CD8-positive, alpha-beta memory T cell (primary cell): ENCODE data around the gene NXNL2. TPM values are rescaled to one million over a fixed set of nuclear protein-coding genes. Genes with fewer than 3 reads are reported as not detected.
A peak's percentile ranks its signal among the peaks of the same experiment; 100 is the strongest.

Source experiments
- CTCF ChIA-PET: fragments of 350-600 bp; sonication (Branson Sonifier 250); formaldehyde crosslinking; loops from one replicate; lab custom pipeline; 2021; ENCODE audit warnings: antibody characterized with exemption; lab: Charles Lee
- POLR2A ChIA-PET: fragments of 350-600 bp; sonication (Branson Sonifier 250); formaldehyde crosslinking; loops from one replicate; lab custom pipeline; 2021; ENCODE audit warnings: antibody characterized with exemption; lab: Charles Lee
- DNase-seq, 5 donors: peaks; one replicate each; pipeline versions ENCODE4 v3.0.0 to v3.0.0-alpha.2; 2020 to 2022; ENCODE audit warnings: mixed read lengths in 1 of 5
- H3K27ac ChIP-seq: one replicate; pipeline ENCODE4 v1.7.0; 2013; ENCODE audit warnings: low read depth, mild to moderate bottlenecking, low read length, moderate library complexity
- H3K27me3 ChIP-seq: 2 replicates; pipeline ENCODE4 v1.7.0; 2013; ENCODE audit warnings: low read length, mild to moderate bottlenecking; ENCODE audit not compliant: insufficient read depth, poor library complexity, severe bottlenecking
- H3K36me3 ChIP-seq: 2 replicates; pipeline ENCODE4 v1.7.0; 2013; ENCODE audit warnings: mild to moderate bottlenecking, low read length, moderate library complexity; ENCODE audit not compliant: insufficient read depth
- H3K4me1 ChIP-seq: 2 replicates; pipeline ENCODE4 v1.7.0; 2013; ENCODE audit warnings: mild to moderate bottlenecking, low read length, moderate library complexity; ENCODE audit not compliant: insufficient read depth
- H3K4me3 ChIP-seq: 2 replicates; pipeline ENCODE4 v1.7.0; 2013; ENCODE audit warnings: mild to moderate bottlenecking, low read length
- H3K9me3 ChIP-seq: 2 replicates; pipeline ENCODE4 v1.7.0; 2013; ENCODE audit warnings: mild to moderate bottlenecking, low read length
- H3K27ac Mint-ChIP-seq, 8 donors: one replicate each; pipeline ENCODE4 v1.8.0; 2020 to 2021; ENCODE audit warnings: mixed read lengths in 8 of 8, mild to moderate bottlenecking in 6 of 8, inconsistent platforms in 3 of 8, moderate library complexity in 3 of 8
- H3K27me3 Mint-ChIP-seq, 2 donors: one replicate each; pipeline ENCODE4 v1.8.0; 2020 to 2021; ENCODE audit warnings: mixed read lengths in 2 of 2, mild to moderate bottlenecking in 1 of 2, moderate library complexity in 1 of 2
- H3K36me3 Mint-ChIP-seq, 3 donors: one replicate each; pipeline ENCODE4 v1.8.0; 2020 to 2021; ENCODE audit warnings: mixed read lengths in 3 of 3, inconsistent platforms in 1 of 3, mild to moderate bottlenecking in 1 of 3
- H3K4me1 Mint-ChIP-seq, 3 donors: one replicate each; pipeline ENCODE4 v1.8.0; 2020 to 2021; ENCODE audit warnings: mixed read lengths in 3 of 3, inconsistent platforms in 1 of 3, mild to moderate bottlenecking in 1 of 3
- H3K4me3 Mint-ChIP-seq, 7 donors: one replicate each; pipeline ENCODE4 v1.8.0; 2020 to 2021; ENCODE audit warnings: mixed read lengths in 7 of 7, mild to moderate bottlenecking in 6 of 7, moderate library complexity in 4 of 7, inconsistent platforms in 2 of 7
- H3K9me3 Mint-ChIP-seq, 5 donors: one replicate each; pipeline ENCODE4 v1.8.0; 2020 to 2022; ENCODE audit warnings: mixed read lengths in 5 of 5, mild to moderate bottlenecking in 3 of 5, moderate library complexity in 2 of 5, inconsistent platforms in 1 of 5
- polyA plus RNA-seq: library from polyadenylated mRNA; unstranded; fragments of 300-500 nt; fragmentation: Illumina TruSeq; gene quantifications from one replicate; pipeline ENCODE4 v1.2.3, GENCODE V29; 2021
- total RNA-seq, 2 experiments: library from RNA; stranded (reverse); gene quantifications; one replicate each; pipeline ENCODE4 v1.2.3, GENCODE V29; 2021

NXNL2 gene
- total and polyA plus RNA-seq, 3 experiments from 2014 or later = not detected

GRCh38 chr9:88524911-88525310 is 10.1 kb upstream of the NXNL2 start:
- Histone ChIP-seq H3K9me3 (no peaks in the 10 kb centered on the region), H3K4me1 (no peaks in the 10 kb centered on the region), H3K27me3 (no peaks in the 10 kb centered on the region), H3K36me3 (no peaks in the 10 kb centered on the region), H3K4me3 (no peak overlapping the region), H3K27ac (no peak overlapping the region)
- CTCF ChIA-PET = no interaction called here
- no peak overlapping the region for H3K4me3 Mint-ChIP-seq
- peaks cover 12 to 34% of the 10 kb centered on the region in 2 donors for H3K27me3 Mint-ChIP-seq
- no peaks in the 10 kb centered on the region for H3K36me3 Mint-ChIP-seq
- H3K4me1 Mint-ChIP-seq = no peaks in the 10 kb centered on the region
- POLR2A ChIA-PET = no interaction called here
- no peak for DNase-seq
- H3K9me3 Mint-ChIP-seq = no peaks in the 10 kb centered on the region
- no peak overlapping the region for H3K27ac Mint-ChIP-seq

DNA sequence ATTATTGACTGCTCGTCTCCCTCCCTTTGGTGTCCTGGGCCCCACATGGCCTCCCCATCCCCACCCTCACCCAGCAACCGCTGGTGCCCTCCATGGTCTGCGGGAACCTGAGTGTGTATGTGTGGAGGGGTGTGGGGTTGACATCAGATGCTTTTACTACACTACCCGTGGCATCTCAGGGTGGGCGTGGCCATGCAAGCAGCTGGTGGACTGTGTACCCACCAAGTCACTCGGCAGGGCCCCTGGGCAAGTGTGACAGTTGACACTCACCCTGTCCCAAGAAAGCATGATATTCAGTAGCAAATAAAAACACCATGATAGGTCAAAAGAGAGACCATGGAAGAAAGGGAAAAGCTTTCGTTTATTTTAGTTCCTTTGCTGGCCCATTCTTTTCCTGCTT is 7.4 kb upstream of the NXNL2 start:
- Mint-ChIP-seq H3K36me3 (no peaks in the 10 kb centered on the region), H3K4me1 (no peaks in the 10 kb centered on the region), H3K27ac (peak overlapping the region in 1 of 8 donors; percentile 28), H3K9me3 (no peaks in the 10 kb centered on the region), H3K27me3 (peaks cover 17 to 43% of the 10 kb centered on the region in 2 donors), H3K4me3 (no peak overlapping the region)
- no peak for DNase-seq
- ChIA-PET CTCF (no interaction called here), POLR2A (no interaction called here)
- no peak overlapping the region for H3K4me3 ChIP-seq
- no peaks in the 10 kb centered on the region for H3K36me3 ChIP-seq
- no peaks in the 10 kb centered on the region for H3K27me3 ChIP-seq
- no peak overlapping the region for H3K27ac ChIP-seq
- H3K4me1 ChIP-seq = no peaks in the 10 kb centered on the region
- H3K9me3 ChIP-seq = no peaks in the 10 kb centered on the region

GRCh38 chr9:88528080-88528790 is 6.7 kb upstream of the NXNL2 start:
- Histone ChIP-seq H3K9me3 (no peaks in the 10 kb centered on the region), H3K4me1 (no peaks in the 10 kb centered on the region), H3K4me3 (no peak overlapping the region), H3K36me3 (no peaks in the 10 kb centered on the region), H3K27ac (no peak overlapping the region), H3K27me3 (no peaks in the 10 kb centered on the region)
- Mint-ChIP-seq H3K4me1 (peaks cover 1 to 6% (median 4%) of the 10 kb centered on the region in 3 donors), H3K36me3 (no peaks in the 10 kb centered on the region), H3K4me3 (no peak overlapping the region), H3K27ac (no peak overlapping the region), H3K27me3 (peaks cover 23 to 49% of the 10 kb centered on the region in 2 donors), H3K9me3 (peaks cover 0 to 1% (median 0%) of the 10 kb centered on the region in 5 donors)
- CTCF ChIA-PET = no interaction called here
- DNase-seq = no peak
- POLR2A ChIA-PET = no interaction called here

DNA sequence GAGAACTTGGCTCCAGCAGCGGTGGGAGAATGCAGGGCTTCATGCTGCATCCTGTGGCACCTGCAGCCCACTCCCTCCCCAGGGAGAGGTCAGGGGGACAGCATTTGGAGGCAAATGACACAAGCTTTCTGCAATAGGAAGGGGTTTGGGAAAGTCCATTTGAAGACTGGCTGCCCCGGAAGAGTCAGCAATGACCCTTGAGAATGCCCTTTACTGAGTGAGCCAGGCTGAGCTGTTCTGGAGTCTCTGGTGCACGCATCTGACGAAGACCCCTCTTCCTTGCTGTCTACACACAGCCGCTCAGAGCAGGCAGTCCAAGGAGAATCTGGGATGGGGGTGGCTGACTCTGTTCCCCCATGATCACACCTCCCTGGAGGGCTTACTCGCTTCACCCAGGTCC is 5.5 kb upstream of the NXNL2 start:
- H3K4me1 ChIP-seq = no peaks in the 10 kb centered on the region
- H3K27ac ChIP-seq = no peak overlapping the region
- H3K36me3 Mint-ChIP-seq = no peaks in the 10 kb centered on the region
- H3K9me3 ChIP-seq = no peaks in the 10 kb centered on the region
- no peaks in the 10 kb centered on the region for H3K36me3 ChIP-seq
- H3K4me3 Mint-ChIP-seq = no peak overlapping the region
- H3K9me3 Mint-ChIP-seq = peaks cover 0 to 2% (median 0%) of the 10 kb centered on the region in 5 donors
- peaks cover 8 to 12% (median 8%) of the 10 kb centered on the region in 3 donors for H3K4me1 Mint-ChIP-seq
- H3K4me3 ChIP-seq = no peak overlapping the region
- peaks cover 29 to 56% of the 10 kb centered on the region in 2 donors for H3K27me3 Mint-ChIP-seq
- no peak overlapping the region for H3K27ac Mint-ChIP-seq
- ChIA-PET POLR2A (no interaction called here), CTCF (no interaction called here)
- no peaks in the 10 kb centered on the region for H3K27me3 ChIP-seq
- no peak for DNase-seq

GRCh38 chr9:88530051-88530450 is 4.9 kb upstream of the NXNL2 start:
- H3K27ac ChIP-seq = no peak overlapping the region
- no peaks in the 10 kb centered on the region for H3K4me1 ChIP-seq
- no peaks in the 10 kb centered on the region for H3K36me3 Mint-ChIP-seq
- H3K9me3 Mint-ChIP-seq = peaks cover 0 to 2% (median 0%) of the 10 kb centered on the region in 5 donors
- H3K27ac Mint-ChIP-seq = no peak overlapping the region
- no peaks in the 10 kb centered on the region for H3K27me3 ChIP-seq
- ChIA-PET CTCF (no interaction called here), POLR2A (no interaction called here)
- H3K4me1 Mint-ChIP-seq = peaks cover 8 to 12% (median 8%) of the 10 kb centered on the region in 3 donors
- no peaks in the 10 kb centered on the region for H3K36me3 ChIP-seq
- peaks cover 29 to 55% of the 10 kb centered on the region in 2 donors for H3K27me3 Mint-ChIP-seq
- no peak overlapping the region for H3K4me3 ChIP-seq
- no peaks in the 10 kb centered on the region for H3K9me3 ChIP-seq
- no peak overlapping the region for H3K4me3 Mint-ChIP-seq
- no peak for DNase-seq

- ChIA-PET CTCF (no interaction called here), POLR2A (no interaction called here)
Observed at GRCh38 chr9:88531920-88532698, 2.9 kb upstream of the NXNL2 start.

DNA sequence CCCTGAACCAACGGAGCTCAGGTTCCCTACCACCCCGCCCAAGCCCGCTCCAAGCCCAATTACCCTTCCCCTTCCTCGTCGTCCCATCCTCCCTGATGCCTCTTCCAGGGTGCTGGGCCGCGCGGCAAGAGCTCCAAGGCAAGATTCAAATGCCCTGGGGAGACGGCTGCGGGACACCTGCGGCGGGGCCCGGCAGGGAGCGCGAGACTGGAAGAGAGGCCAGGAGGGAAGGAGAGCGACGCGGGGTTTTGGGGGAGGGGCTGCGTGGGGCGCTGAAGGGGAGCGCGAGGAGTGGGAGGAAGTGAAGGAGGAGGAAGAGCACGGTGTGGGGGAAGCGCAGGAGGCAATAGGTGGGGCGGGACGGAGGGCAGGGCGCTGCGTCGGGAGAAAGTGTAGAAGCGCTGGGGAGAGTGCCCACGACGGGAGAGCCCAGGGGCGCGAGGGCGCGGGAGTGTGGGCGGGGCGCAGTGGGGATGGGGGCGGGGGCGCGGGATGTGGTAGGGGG is 975 bp upstream of the NXNL2 start:
- Histone ChIP-seq H3K9me3 (no peaks in the 10 kb centered on the region), H3K27me3 (peaks cover 7% of the 10 kb centered on the region), H3K4me3 (no peak overlapping the region), H3K4me1 (peaks cover 13% of the 10 kb centered on the region), H3K36me3 (no peaks in the 10 kb centered on the region), H3K27ac (no peak overlapping the region)
- Mint-ChIP-seq H3K4me1 (peaks cover 12 to 20% (median 18%) of the 10 kb centered on the region in 3 donors), H3K27me3 (peaks cover 35 to 60% of the 10 kb centered on the region in 2 donors), H3K27ac (no peak overlapping the region), H3K9me3 (peaks cover 0 to 2% (median 0%) of the 10 kb centered on the region in 5 donors), H3K4me3 (peak overlapping the region in 5 of 7 donors; percentile 43 to 72 (median 63)), H3K36me3 (no peaks in the 10 kb centered on the region)
- CTCF ChIA-PET = no interaction called here
- no peak for DNase-seq
- POLR2A ChIA-PET = no interaction called here

More at GRCh38 chr9:88531920-88532698, 2.9 kb upstream of the NXNL2 start:
- Mint-ChIP-seq H3K4me1 (peaks cover 12 to 18% (median 12%) of the 10 kb centered on the region in 3 donors), H3K36me3 (no peaks in the 10 kb centered on the region), H3K27ac (no peak overlapping the region), H3K9me3 (peaks cover 0 to 2% (median 0%) of the 10 kb centered on the region in 5 donors), H3K27me3 (peaks cover 34 to 56% of the 10 kb centered on the region in 2 donors), H3K4me3 (no peak overlapping the region)
- no peak overlapping the region for H3K4me3 ChIP-seq
- H3K4me1 ChIP-seq = peaks cover 13% of the 10 kb centered on the region
- H3K36me3 ChIP-seq = no peaks in the 10 kb centered on the region
- no peak overlapping the region for H3K27ac ChIP-seq
- no peaks in the 10 kb centered on the region for H3K9me3 ChIP-seq
- DNase-seq = no peak
- H3K27me3 ChIP-seq = peaks cover 7% of the 10 kb centered on the region
